ENCODE results near the gene CACNA1D.

The CACNA1D gene

GRCh38 chr3:53800041-53800906 is 305.9 kb downstream of the CACNA1D start:
- DNase-seq = no peak

- no peak for DNase-seq
Observed at GRCh38 chr3:53801319-53801718, 306.9 kb downstream of the CACNA1D start.

- DNase-seq = no peak
Observed at GRCh38 chr3:53802256-53802880, 308.0 kb downstream of the CACNA1D start.

- DNase-seq = no peak
Observed at GRCh38 chr3:53803124-53803815, 308.9 kb downstream of the CACNA1D start.

- no peak for DNase-seq
Observed at GRCh38 chr3:53803816-53804695, 309.6 kb downstream of the CACNA1D start.

GRCh38 chr3:53804697-53805462 is 310.5 kb downstream of the CACNA1D start:
- no peak for DNase-seq

- no peak for DNase-seq
Observed at GRCh38 chr3:53805463-53806159, 311.2 kb downstream of the CACNA1D start.

GRCh38 chr3:53806182-53807116 is 312.0 kb downstream of the CACNA1D start:
- DNase-seq = no peak

- no peak for DNase-seq
Observed at GRCh38 chr3:53807117-53807810, 312.9 kb downstream of the CACNA1D start.

GRCh38 chr3:53808496-53808895 is 314.1 kb downstream of the CACNA1D start:
- no peak for DNase-seq

- DNase-seq = no peak
Observed at GRCh38 chr3:53809267-53809666, 314.9 kb downstream of the CACNA1D start.

- DNase-seq = no peak
Observed at GRCh38 chr3:53809764-53810400, 315.5 kb downstream of the CACNA1D start.

- DNase-seq = no peak
Observed at GRCh38 chr3:53811143-53811927, 316.9 kb downstream of the CACNA1D start.

GRCh38 chr3:53812434-53812833 is 318.0 kb downstream of the CACNA1D start:
- DNase-seq = no peak

- no peak for DNase-seq
Observed at GRCh38 chr3:53813229-53813628, 318.8 kb downstream of the CACNA1D start.

GRCh38 chr3:53813876-53814275 is 319.5 kb downstream of the CACNA1D start:
- DNase-seq = no peak

GRCh38 chr3:53815067-53815466 is 320.7 kb downstream of the CACNA1D start:
- DNase-seq = no peak

GRCh38 chr3:53815651-53816050 is 321.2 kb downstream of the CACNA1D start:
- DNase-seq = no peak
